HEK293 (cell line): ENCODE measurements around the gene SSTR3.

Experiments
- CTCF ChIA-PET: fragments of 350-600 bp; formaldehyde crosslinking; extraction: SDS; loops from one replicate; lab custom pipeline; 2021; ENCODE audit warnings: antibody characterized with exemption; lab: Yijun Ruan, JAX
- POLR2A ChIA-PET: fragments of 300-600 bp; formaldehyde crosslinking; extraction: SDS; loops from one replicate; lab custom pipeline; 2020; ENCODE audit warnings: antibody characterized with exemption, inconsistent platforms; lab: Yijun Ruan, JAX
- H3K27ac ChIP-seq: fragments of 200-500 bp; sonication (Bioruptor generic); 2 replicates; pipeline ENCODE4 v1.5.1; 2014; ENCODE audit warnings: low read depth, low read length, control low read depth, inconsistent platforms; ENCODE audit errors: extremely low read depth
- H3K36me3 ChIP-seq, 2 experiments: fragments of 200-500 bp in 1 of 2; sonication (Bioruptor generic) in 1 of 2; 1 replicate in 1 of 2; 2 replicates in 1 of 2; pipeline ENCODE4 v1.5.1; 2014 to 2017; ENCODE audit warnings: inconsistent platforms in 2 of 2, low read length in 2 of 2; ENCODE audit not compliant: control insufficient read depth in 2 of 2, insufficient read depth in 1 of 2
- H3K4me1 ChIP-seq: fragments of 200-500 bp; sonication (Bioruptor generic); 2 replicates; pipeline ENCODE4 v1.5.1; 2014; ENCODE audit warnings: mild to moderate bottlenecking, low read length, inconsistent platforms; ENCODE audit not compliant: control insufficient read depth, insufficient read depth
- H3K4me3 ChIP-seq: 2 replicates; pipeline ENCODE4 v1.5.1; 2011; ENCODE audit warnings: low read depth, mild to moderate bottlenecking, control low read depth, low read length, moderate library complexity
- H3K9me3 ChIP-seq: fragments of 200-500 bp; sonication (Bioruptor generic); 2 replicates; pipeline ENCODE4 v1.5.1; 2014; ENCODE audit warnings: low read depth, low read length, inconsistent platforms; ENCODE audit not compliant: control insufficient read depth, insufficient read depth
- KLF16 ChIP-seq: fragments of 450-650 bp; formaldehyde crosslinking; IDR thresholded peaks from 2 replicates; pipeline ENCODE4 v1.5.1; 2017; ENCODE audit warnings: missing biosample characterization, missing genetic modification characterization
- OVOL3 ChIP-seq: fragments of 450-650 bp; formaldehyde crosslinking; IDR thresholded peaks from 2 replicates; pipeline ENCODE4 v1.5.1; 2016; ENCODE audit warnings: missing biosample characterization, missing genetic modification characterization
- PBX3 ChIP-seq: sonication (generic); formaldehyde crosslinking; IDR thresholded peaks from 2 replicates; pipeline ENCODE4 v1.8.1; 2022; ENCODE audit warnings: mild to moderate bottlenecking, moderate library complexity, missing genetic modification reagents
- PRDM10 ChIP-seq: fragments of 450-650 bp; formaldehyde crosslinking; IDR thresholded peaks from 2 replicates; pipeline ENCODE4 v1.5.1; 2016; ENCODE audit warnings: missing biosample characterization, missing genetic modification characterization
- SCRT1 ChIP-seq: fragments of 450-650 bp; formaldehyde crosslinking; IDR thresholded peaks from 2 replicates; pipeline ENCODE4 v1.5.1; 2016; ENCODE audit warnings: missing biosample characterization, missing genetic modification characterization, borderline replicate concordance
- SP3 ChIP-seq: fragments of 450-650 bp; formaldehyde crosslinking; IDR thresholded peaks from 2 replicates; pipeline ENCODE4 v1.5.1; 2016; ENCODE audit warnings: missing biosample characterization, missing genetic modification characterization
- ZBTB1 ChIP-seq: fragments of 450-650 bp; formaldehyde crosslinking; IDR thresholded peaks from 2 replicates; pipeline ENCODE4 v1.5.1; 2016; ENCODE audit warnings: missing biosample characterization, missing genetic modification characterization
- ZNF155 ChIP-seq: fragments of 450-650 bp; formaldehyde crosslinking; IDR thresholded peaks from 2 replicates; pipeline ENCODE4 v1.5.1; 2016; ENCODE audit warnings: missing biosample characterization, missing genetic modification characterization
- ZNF184 ChIP-seq: fragments of 450-650 bp; IDR thresholded peaks from 2 replicates; pipeline ENCODE4 v1.5.1; 2018; ENCODE audit warnings: missing biosample characterization, mild to moderate bottlenecking, missing genetic modification characterization
- ZNF266 ChIP-seq: fragments of 450-650 bp; formaldehyde crosslinking; IDR thresholded peaks from 2 replicates; pipeline ENCODE4 v1.5.1; 2016; ENCODE audit warnings: missing biosample characterization, missing genetic modification characterization, low read depth
- ZNF37A ChIP-seq: fragments of 450-650 bp; IDR thresholded peaks from 2 replicates; pipeline ENCODE4 v1.5.1; 2018; ENCODE audit warnings: missing biosample characterization, missing genetic modification characterization
- ZNF433 ChIP-seq: fragments of 450-650 bp; formaldehyde crosslinking; IDR thresholded peaks from 2 replicates; pipeline ENCODE4 v1.5.1; 2016; ENCODE audit warnings: missing biosample characterization, missing genetic modification characterization, low read depth
- ZNF549 ChIP-seq: fragments of 450-650 bp; IDR thresholded peaks from 2 replicates; pipeline ENCODE4 v1.5.1; 2018; ENCODE audit warnings: missing biosample characterization, missing genetic modification characterization, mild to moderate bottlenecking, inconsistent platforms, moderate library complexity
- ZNF580 ChIP-seq: fragments of 450-650 bp; formaldehyde crosslinking; IDR thresholded peaks from 2 replicates; pipeline ENCODE4 v1.5.1; 2016; ENCODE audit warnings: missing biosample characterization, missing genetic modification characterization
- ZNF600 ChIP-seq: fragments of 450-650 bp; formaldehyde crosslinking; IDR thresholded peaks from 2 replicates; pipeline ENCODE4 v1.5.1; 2016; ENCODE audit warnings: missing biosample characterization, missing genetic modification characterization
- ZNF610 ChIP-seq: fragments of 450-650 bp; formaldehyde crosslinking; IDR thresholded peaks from 2 replicates; pipeline ENCODE4 v1.5.1; 2016; ENCODE audit warnings: missing biosample characterization, missing genetic modification characterization, borderline replicate concordance
- ZNF768 ChIP-seq: fragments of 450-650 bp; formaldehyde crosslinking; IDR thresholded peaks from 2 replicates; pipeline ENCODE4 v1.5.1; 2018; ENCODE audit warnings: missing biosample characterization, mild to moderate bottlenecking, missing genetic modification characterization
- ZNF777 ChIP-seq: fragments of 450-650 bp; formaldehyde crosslinking; IDR thresholded peaks from 2 replicates; pipeline ENCODE4 v1.5.1; 2017; ENCODE audit warnings: missing biosample characterization, missing genetic modification characterization, borderline replicate concordance
- ZNF830 ChIP-seq: fragments of 450-650 bp; IDR thresholded peaks from 2 replicates; pipeline ENCODE4 v1.5.0; 2018; ENCODE audit warnings: missing biosample characterization, missing genetic modification characterization, low read depth, mild to moderate bottlenecking, moderate library complexity
- ZXDB ChIP-seq: fragments of 450-650 bp; formaldehyde crosslinking; IDR thresholded peaks from 2 replicates; pipeline ENCODE4 v1.5.1; 2016; ENCODE audit warnings: missing biosample characterization, missing genetic modification characterization

SSTR3 gene

GRCh38 chr22:37187552-37187890, 24.8 kb downstream of the SSTR3 start:
- CTCF ChIA-PET: interaction anchor here (0.7 to 1.2 kb wide), 2 partner anchors 12 to 14 kb away, joined by 3 to 6 read pairs; no protein-coding TSS in a partner anchor

GRCh38 chr22:37186997-37187522, 25.2 kb downstream of the SSTR3 start:
- TF ChIP-seq SP3 (tag by site-specific recombination): 0 out of 2 replicates have a peak, but pooled peaks have one; percentile 9
- TF ChIP-seq PRDM10 (tag by site-specific recombination): peak; percentile 85
- no peak for TF ChIP-seq KLF16
- peak; percentile 92 for TF ChIP-seq ZNF768 (tag by site-specific recombination)
- H3K9me3 ChIP-seq: no peaks in the 10 kb centered on the region
- no peak overlapping the region for H3K4me3 ChIP-seq
- POLR2A ChIA-PET: interaction anchor here (0.6 to 1.5 kb wide), 3 partner anchors 11 to 136 kb away, joined by 3 to 10 read pairs (median 3); no protein-coding TSS in a partner anchor
- CTCF ChIA-PET: interaction anchor here (0.7 to 3.6 kb wide), 2 partner anchors 13 to 14 kb away, joined by 6 to 15 read pairs; no protein-coding TSS in a partner anchor
- H3K27ac ChIP-seq: no peak overlapping the region
- H3K4me1 ChIP-seq: peaks cover 3% of the 10 kb centered on the region; the same call in 1 of the 2 replicates
- no peaks in the 10 kb centered on the region for H3K36me3 ChIP-seq

More at GRCh38 chr22:37187552-37187890, 24.8 kb downstream of the SSTR3 start:
- POLR2A ChIA-PET: interaction anchor here (0.6 to 1.5 kb wide), 3 partner anchors 10 to 136 kb away, joined by 3 to 10 read pairs (median 3); no protein-coding TSS in a partner anchor
- Histone ChIP-seq H3K9me3 (no peaks in the 10 kb centered on the region), H3K4me3 (no peak overlapping the region), H3K4me1 (peaks cover 3% of the 10 kb centered on the region; the same call in 1 of the 2 replicates), H3K27ac (no peak overlapping the region), H3K36me3 (no peaks in the 10 kb centered on the region)
- TF ChIP-seq ZNF830 (tag by site-specific recombination) (no peak), ZNF155 (no peak), ZXDB (tag by site-specific recombination) (no peak), ZNF549 (no peak), ZNF266 (tag by site-specific recombination) (no peak), ZNF777 (tag by site-specific recombination) (no peak), ZNF600 (no peak), SCRT1 (tag by site-specific recombination) (no peak), ZNF37A (tag by site-specific recombination) (no peak), ZNF433 (tag by site-specific recombination) (no peak), ZNF610 (no peak), ZBTB1 (tag by site-specific recombination) (no peak), PBX3 (CRISPR knock-in tag) (no peak), ZNF184 (tag by site-specific recombination) (no peak), ZNF580 (no peak), OVOL3 (no peak)
